Endothelial cell of umbilical vein (primary cell): ENCODE results near the gene TNIP1.

Experiments
- EZH2 ChIP-seq: IDR thresholded peaks from 2 replicates; pipeline ENCODE4 v1.6.1; 2012; ENCODE audit warnings: borderline replicate concordance, low read depth, mild to moderate bottlenecking, moderate library complexity, low read length, inconsistent platforms; ENCODE audit not compliant: severe bottlenecking
- JUN ChIP-seq: IDR thresholded peaks from 2 replicates; pipeline ENCODE4 v1.6.1; 2011; ENCODE audit warnings: borderline replicate concordance, low read depth; ENCODE audit not compliant: insufficient read length, insufficient read depth
- POLR2A ChIP-seq: IDR thresholded peaks from 2 replicates; pipeline ENCODE4 v1.6.1; 2012; ENCODE audit warnings: low read depth, mild to moderate bottlenecking, control low read depth, low read length
- POLR2AphosphoS5 ChIP-seq: IDR thresholded peaks from 2 replicates; pipeline ENCODE4 v1.6.1; 2012; ENCODE audit warnings: low read depth, mild to moderate bottlenecking, control low read depth, low read length, moderate library complexity; ENCODE audit not compliant: insufficient read depth
- TF ChIP-seq, protein P1 (sequence below), 2 donors: IDR thresholded peaks; 1 replicate in 1 of 2; 2 replicates in 1 of 2; pipeline ENCODE4 v1.5.1; 2011; ENCODE audit warnings: low read length in 2 of 2, mild to moderate bottlenecking in 2 of 2, moderate library complexity in 2 of 2, control low read depth in 1 of 2, inconsistent platforms in 1 of 2, low read depth in 1 of 2; ENCODE audit not compliant: insufficient read depth in 1 of 2; ENCODE audit errors: extremely low read depth in 1 of 2

DNA sequence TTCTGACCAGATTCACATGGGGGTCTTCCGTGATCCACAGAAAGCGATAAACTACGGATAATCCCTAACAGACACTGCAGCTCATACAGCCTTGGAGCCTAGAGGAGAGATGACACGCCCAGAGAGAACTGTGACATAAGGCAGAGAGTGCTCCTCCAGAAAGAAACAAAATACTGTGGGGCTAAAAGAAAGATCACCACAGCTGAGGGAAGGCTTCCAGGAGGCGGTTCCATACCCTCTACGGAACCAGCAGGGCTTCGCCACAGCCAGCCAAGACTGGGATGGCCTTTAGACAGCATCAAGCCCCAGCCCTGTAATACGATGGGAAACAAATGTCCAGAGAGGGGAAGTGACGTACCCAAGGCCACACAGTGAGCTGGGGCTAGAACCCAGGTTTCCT, 41.2 kb downstream of the TNIP1 start:
- TF ChIP-seq, protein P1, sequence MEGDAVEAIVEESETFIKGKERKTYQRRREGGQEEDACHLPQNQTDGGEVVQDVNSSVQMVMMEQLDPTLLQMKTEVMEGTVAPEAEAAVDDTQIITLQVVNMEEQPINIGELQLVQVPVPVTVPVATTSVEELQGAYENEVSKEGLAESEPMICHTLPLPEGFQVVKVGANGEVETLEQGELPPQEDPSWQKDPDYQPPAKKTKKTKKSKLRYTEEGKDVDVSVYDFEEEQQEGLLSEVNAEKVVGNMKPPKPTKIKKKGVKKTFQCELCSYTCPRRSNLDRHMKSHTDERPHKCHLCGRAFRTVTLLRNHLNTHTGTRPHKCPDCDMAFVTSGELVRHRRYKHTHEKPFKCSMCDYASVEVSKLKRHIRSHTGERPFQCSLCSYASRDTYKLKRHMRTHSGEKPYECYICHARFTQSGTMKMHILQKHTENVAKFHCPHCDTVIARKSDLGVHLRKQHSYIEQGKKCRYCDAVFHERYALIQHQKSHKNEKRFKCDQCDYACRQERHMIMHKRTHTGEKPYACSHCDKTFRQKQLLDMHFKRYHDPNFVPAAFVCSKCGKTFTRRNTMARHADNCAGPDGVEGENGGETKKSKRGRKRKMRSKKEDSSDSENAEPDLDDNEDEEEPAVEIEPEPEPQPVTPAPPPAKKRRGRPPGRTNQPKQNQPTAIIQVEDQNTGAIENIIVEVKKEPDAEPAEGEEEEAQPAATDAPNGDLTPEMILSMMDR (IDR thresholded peaks at IDR 0.05; ENCODE audit: extremely low read depth in 1 of 2, insufficient read depth in 1 of 2, low read depth in 1 of 2, low read length in 2 of 2), result no peak
- no peak for TF ChIP-seq POLR2AphosphoS5
- TF ChIP-seq POLR2A, result no peak
- TF ChIP-seq EZH2, result no peak
- TF ChIP-seq JUN, result no peak
